Testis (tissue), 2 donors: Measurements from ENCODE around the gene ALG1L2.
"Not testable (repeated sequence)": the region's sequence is repeated elsewhere in the genome, so short reads cannot be mapped to it uniquely, and the experiment has no call there.

ENCODE experiments used
- CTCF ChIP-seq, 3 experiments: fragments of 450-650 bp in 2 of 3; fragments of 200-600 bp in 1 of 3; sonication (generic) in 1 of 3; IDR thresholded peaks; one replicate each; pipeline ENCODE4 v1.5.1; 2016 to 2019; ENCODE audit warnings: antibody characterized with exemption in 3 of 3, mild to moderate bottlenecking in 2 of 3, moderate library complexity in 1 of 3
- POLR2A ChIP-seq: fragments of 450-650 bp; IDR thresholded peaks from one replicate; pipeline ENCODE4 v1.6.1; 2017; ENCODE audit warnings: antibody characterized with exemption, mild to moderate bottlenecking, moderate library complexity

- TF ChIP-seq CTCF (IDR thresholded peaks at IDR 0.05); POLR2A: not testable (repeated sequence)
Measured at GRCh38 chr3:130144328-130144650, 62.7 kb downstream of the ALG1L2 start.
